Smooth muscle cell (in vitro differentiated cells): ENCODE data around the gene LRRC4B. TPM values are rescaled to one million over a fixed set of nuclear protein-coding genes. Genes with fewer than 3 reads are reported as not detected.
"Not testable (repeated sequence)": the region's sequence is repeated elsewhere in the genome, so short reads cannot be mapped to it uniquely, and the experiment has no call there.

Experiments used
- DNase-seq: peaks from one replicate; lab custom pipeline; 2025; ENCODE audit not compliant: unreplicated experiment; lab: John Stamatoyannopoulos, UW
- H2AFZ ChIP-seq: fragments of 200-600 bp; sonication (generic); 2 replicates; pipeline ENCODE4 v1.6.0; 2016; ENCODE audit warnings: antibody characterized with exemption, low read depth, mild to moderate bottlenecking
- H3F3A ChIP-seq: fragments of 200-600 bp; sonication (generic); 2 replicates; pipeline ENCODE4 v1.6.0; 2017; ENCODE audit warnings: antibody characterized with exemption, low read depth
- H3K27ac ChIP-seq: fragments of 200-600 bp; sonication (generic); 2 replicates; pipeline ENCODE4 v1.5.1; 2016; ENCODE audit warnings: low read depth, mild to moderate bottlenecking
- H3K27me3 ChIP-seq: fragments of 200-600 bp; sonication (generic); 2 replicates; pipeline ENCODE4 v1.6.1; 2016; ENCODE audit warnings: low read depth, mild to moderate bottlenecking
- H3K36me3 ChIP-seq: fragments of 200-600 bp; sonication (generic); 2 replicates; pipeline ENCODE4 v1.5.1; 2016; ENCODE audit warnings: low read depth
- H3K4me1 ChIP-seq: fragments of 200-600 bp; sonication (generic); 2 replicates; pipeline ENCODE4 v1.5.1; 2016; ENCODE audit warnings: low read depth
- H3K4me2 ChIP-seq: fragments of 200-600 bp; sonication (generic); 2 replicates; pipeline ENCODE4 v1.6.0; 2016; ENCODE audit warnings: mild to moderate bottlenecking
- H3K4me3 ChIP-seq: fragments of 200-600 bp; sonication (generic); 2 replicates; pipeline ENCODE4 v1.5.1; 2016; ENCODE audit warnings: mild to moderate bottlenecking
- H3K79me2 ChIP-seq: fragments of 200-600 bp; sonication (generic); 2 replicates; pipeline ENCODE4 v1.6.0; 2016; ENCODE audit warnings: low read depth, mild to moderate bottlenecking
- H3K9ac ChIP-seq: fragments of 200-600 bp; sonication (generic); 2 replicates; pipeline ENCODE4 v1.6.0; 2016; ENCODE audit warnings: low read depth
- H3K9me3 ChIP-seq: fragments of 200-600 bp; sonication (generic); replicated peaks from 2 replicates; pipeline ENCODE4 v1.5.1; 2016; ENCODE audit warnings: low read depth
- H4K20me1 ChIP-seq: fragments of 200-600 bp; sonication (generic); 2 replicates; pipeline ENCODE4 v1.6.0; 2016; ENCODE audit warnings: low read depth
- CTCF ChIP-seq: fragments of 200-600 bp; sonication (generic); IDR thresholded peaks from 2 replicates; pipeline ENCODE4 v1.5.1; 2017; ENCODE audit warnings: borderline replicate concordance, mild to moderate bottlenecking, antibody characterized with exemption; ENCODE audit not compliant: insufficient read depth, poor library complexity, severe bottlenecking
- WGBS: methylation state at CpG from one replicate; pipeline ENCODE4 v1.1.7; 2016; ENCODE audit warnings: low lambda C conversion rate; 5-methylcytosine and 5-hydroxymethylcytosine counted together
- polyA plus RNA-seq: library from polyadenylated mRNA; unstranded; fragments of >200 nt; fragmentation: Nextera tagmentation; extraction: Ambion mirVana; gene quantifications from 2 replicates; pipeline ENCODE4 v1.2.1, GENCODE V29; 2016
- total RNA-seq: library from RNA; depleted of rRNA; stranded (reverse); fragments of >200 nt; gene quantifications from 2 replicates; pipeline ENCODE4 v1.2.3, GENCODE V29; 2014

Gene LRRC4B
- total and polyA plus RNA-seq, 2 experiments from 2014 or later: 1.7 to 8.6 TPM

- Histone ChIP-seq H3K9ac (no peak overlapping the region), H3F3A (no peaks in the 10 kb centered on the region), H3K79me2 (no peaks in the 10 kb centered on the region), H4K20me1 (no peaks in the 10 kb centered on the region), H3K4me2 (peak overlapping the region; percentile 22), H3K4me3 (no peak overlapping the region), H3K9me3 (no peaks in the 10 kb centered on the region), H3K36me3 (no peaks in the 10 kb centered on the region), H3K27ac (no peak overlapping the region), H2AFZ (no peak overlapping the region), H3K4me1 (no peaks in the 10 kb centered on the region), H3K27me3 (peaks cover 11% of the 10 kb centered on the region)
- 82% methylated on average over 20 of the region's 20 CpGs for WGBS
- no peak for DNase-seq
- no peak for TF ChIP-seq CTCF
These were observed 39.2 kb upstream of the LRRC4B start for GRCh38 chr19:50607388-50607787.

DNA sequence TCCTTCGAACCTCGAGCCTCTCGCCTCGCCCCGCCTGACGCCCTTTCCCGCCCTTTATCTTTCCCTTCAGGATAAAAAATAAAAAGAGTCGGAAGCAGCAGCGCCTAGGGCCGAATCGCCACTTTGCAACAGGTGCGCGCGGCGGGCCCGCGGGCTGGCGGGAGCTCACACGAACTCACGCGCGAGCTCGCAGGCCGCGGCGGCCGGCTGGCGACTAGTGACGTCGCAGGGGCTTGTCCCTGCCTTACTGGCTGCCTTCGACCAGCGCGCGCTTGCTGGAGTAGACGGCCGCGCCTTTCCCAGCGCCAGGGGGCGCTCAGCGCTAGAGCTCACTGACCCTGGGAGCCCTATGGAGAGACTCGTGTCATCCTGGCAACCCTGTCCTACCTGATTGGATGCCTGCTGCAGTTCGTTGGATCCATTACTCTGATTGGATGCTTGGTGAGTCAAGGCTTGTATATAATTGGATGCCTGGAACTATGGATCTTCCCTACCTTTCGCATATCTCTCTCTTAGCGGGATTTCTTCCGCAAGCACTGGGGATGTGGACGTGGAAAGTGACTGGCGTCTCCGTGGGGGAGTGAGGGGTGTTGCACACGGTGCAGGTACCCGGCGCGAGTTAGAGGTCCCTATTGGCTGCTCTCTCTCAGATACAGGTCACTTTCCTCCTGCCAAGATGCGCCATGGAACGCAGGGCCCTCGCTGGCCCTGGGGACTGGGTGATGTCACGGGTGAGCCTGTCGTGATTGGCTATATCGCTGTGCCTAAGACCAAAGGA, 38.0 kb upstream of the LRRC4B start:
- not testable (repeated sequence) for H3K36me3 ChIP-seq, H3F3A ChIP-seq, H4K20me1 ChIP-seq, H3K9ac ChIP-seq, H3K79me2 ChIP-seq, DNase-seq, H3K4me1 ChIP-seq, H2AFZ ChIP-seq, H3K4me2 ChIP-seq, H3K4me3 ChIP-seq, H3K9me3 ChIP-seq, H3K27ac ChIP-seq
- WGBS: 56% methylated on average over 45 of the region's 58 CpGs
- H3K27me3 ChIP-seq: peaks cover 14% of the 10 kb centered on the region
- peak; percentile 14 for TF ChIP-seq CTCF

- H3K9ac ChIP-seq, DNase-seq, H2AFZ ChIP-seq, H3K4me2 ChIP-seq, H3K27ac ChIP-seq, H3K36me3 ChIP-seq, H3K9me3 ChIP-seq, H4K20me1 ChIP-seq, H3F3A ChIP-seq, H3K4me1 ChIP-seq, H3K79me2 ChIP-seq, H3K4me3 ChIP-seq: not testable (repeated sequence)
- H3K27me3 ChIP-seq: peaks cover 14% of the 10 kb centered on the region
- WGBS: no CpG with 5 or more reads among the region's 56 CpGs
These were observed 36.2 kb upstream of the LRRC4B start for GRCh38 chr19:50604264-50605073.

- Histone ChIP-seq H3K4me2 (no peak overlapping the region), H3K4me1 (no peaks in the 10 kb centered on the region), H3K4me3 (no peak overlapping the region), H3K79me2 (no peaks in the 10 kb centered on the region), H3K36me3 (no peaks in the 10 kb centered on the region), H4K20me1 (no peaks in the 10 kb centered on the region), H3F3A (no peaks in the 10 kb centered on the region), H3K9ac (no peak overlapping the region), H3K9me3 (no peaks in the 10 kb centered on the region), H3K27me3 (peaks cover 14% of the 10 kb centered on the region), H3K27ac (no peak overlapping the region), H2AFZ (no peak overlapping the region)
- DNase-seq: no peak
- TF ChIP-seq CTCF: no peak
- 76% methylated on average over 4 of the region's 4 CpGs for WGBS
These were observed 34.7 kb upstream of the LRRC4B start for GRCh38 chr19:50602935-50603334.
